ENCODE data around the gene HILPDA.

GRCh38 chr7:128442356-128442755, 13.3 kb upstream of the HILPDA start:
- TF ChIP-seq REST (IDR thresholded peaks at IDR 0.05; ENCODE audit: low read depth) (no peak), NFIC (IDR thresholded peaks at IDR 0.05) (no peak), RAD21 (IDR thresholded peaks at IDR 0.05; ENCODE audit: low read depth) (no peak), TCF12 (IDR thresholded peaks at IDR 0.05; ENCODE audit: low read depth) (no peak), YY1 (IDR thresholded peaks at IDR 0.05; ENCODE audit: low read depth) (no peak), TAF1 (IDR thresholded peaks at IDR 0.05; ENCODE audit: low read depth) (no peak), EGR1 (IDR thresholded peaks at IDR 0.05) (no peak), MAX (IDR thresholded peaks at IDR 0.05) (no peak), EP300 (IDR thresholded peaks at IDR 0.05; ENCODE audit: borderline replicate concordance) (no peak), TEAD4 (IDR thresholded peaks at IDR 0.05) (no peak), CREB1 (IDR thresholded peaks at IDR 0.05; ENCODE audit: low read depth) (no peak)

Measured in Ishikawa (cell line).